SK-N-MC (cell line): ENCODE data around the gene GGT7.
A peak's percentile ranks its signal among the peaks of the same experiment; 100 is the strongest.

ENCODE experiments used
- DNase-seq: peaks from one replicate; pipeline ENCODE4 v3.0.0-alpha.2; 2011; ENCODE audit warnings: low read depth, low spot score
- H3K27ac ChIP-seq: fragments of 200-600 bp; sonication (generic); 2 replicates; pipeline ENCODE4 v1.5.1; 2016; ENCODE audit warnings: mixed run types
- H3K36me3 ChIP-seq: fragments of 200-600 bp; sonication (generic); 2 replicates; pipeline ENCODE4 v1.6.1; 2017; ENCODE audit warnings: antibody characterized with exemption, low read length, mixed read lengths; ENCODE audit not compliant: insufficient read depth
- H3K4me3 ChIP-seq: fragments of 200-600 bp; sonication (generic); 2 replicates; pipeline ENCODE4 v1.5.1; 2016
- H3K9ac ChIP-seq: fragments of 200-600 bp; sonication (generic); 2 replicates; pipeline ENCODE4 v1.8.0; 2017; ENCODE audit warnings: mixed run types, mixed read lengths; ENCODE audit not compliant: insufficient read length
- H3K9me3 ChIP-seq: fragments of 200-600 bp; sonication (generic); 2 replicates; pipeline ENCODE4 v1.6.1; 2017; ENCODE audit warnings: low read depth, mild to moderate bottlenecking, antibody characterized with exemption, low read length, moderate library complexity, mixed read lengths
- EZH2 ChIP-seq: fragments of 200-600 bp; sonication (generic); IDR thresholded peaks from one replicate; pipeline ENCODE4 v1.6.1; 2017; ENCODE audit warnings: antibody characterized with exemption
- FOXP2 ChIP-seq: optimal IDR thresholded peaks from 2 replicates; pipeline ENCODE3; 2011; ENCODE audit warnings: mild to moderate bottlenecking, moderate library complexity; ENCODE audit not compliant: insufficient read depth; ENCODE audit errors: extremely low read length, control extremely low read depth
- POLR2AphosphoS5 ChIP-seq: IDR thresholded peaks from 2 replicates; pipeline ENCODE4 v1.6.1; 2012; ENCODE audit warnings: mild to moderate bottlenecking, low read depth, low read length, borderline replicate concordance

The GGT7 gene

DNA sequence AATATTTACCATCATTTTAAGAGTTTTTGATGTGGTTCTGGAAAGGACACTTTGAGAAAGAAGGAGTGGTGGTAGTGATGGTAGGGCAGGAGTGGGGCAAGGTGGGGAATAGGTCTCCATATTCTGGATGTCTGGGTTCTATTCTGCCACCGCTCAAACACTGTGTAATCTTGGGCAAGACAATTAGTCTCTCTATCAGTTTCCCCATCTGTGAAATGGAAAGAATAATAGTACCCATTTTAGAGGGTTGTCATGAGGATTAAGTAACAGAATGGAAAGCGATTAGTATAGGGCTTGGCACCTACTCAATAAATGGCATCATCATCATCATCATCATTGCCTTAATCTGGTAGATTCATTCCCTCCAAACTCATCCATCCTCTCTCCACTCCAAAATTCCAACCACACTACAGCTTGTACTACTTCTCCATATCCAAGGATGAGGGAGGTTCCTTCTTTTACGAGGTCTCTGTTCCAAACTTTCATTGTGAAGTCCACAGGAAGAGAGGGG, 982 bp upstream of the GGT7 start:
- no peak for DNase-seq
- H3K36me3 ChIP-seq = no peaks in the 10 kb centered on the region
- TF ChIP-seq POLR2AphosphoS5 (no peak), FOXP2 (no peak), EZH2 (no peak)
- no peak overlapping the region for H3K9ac ChIP-seq
- H3K4me3 ChIP-seq = no peak overlapping the region; the same call in 1 of the 2 replicates
- H3K9me3 ChIP-seq = no peaks in the 10 kb centered on the region
- H3K27ac ChIP-seq = no peak overlapping the region

DNA sequence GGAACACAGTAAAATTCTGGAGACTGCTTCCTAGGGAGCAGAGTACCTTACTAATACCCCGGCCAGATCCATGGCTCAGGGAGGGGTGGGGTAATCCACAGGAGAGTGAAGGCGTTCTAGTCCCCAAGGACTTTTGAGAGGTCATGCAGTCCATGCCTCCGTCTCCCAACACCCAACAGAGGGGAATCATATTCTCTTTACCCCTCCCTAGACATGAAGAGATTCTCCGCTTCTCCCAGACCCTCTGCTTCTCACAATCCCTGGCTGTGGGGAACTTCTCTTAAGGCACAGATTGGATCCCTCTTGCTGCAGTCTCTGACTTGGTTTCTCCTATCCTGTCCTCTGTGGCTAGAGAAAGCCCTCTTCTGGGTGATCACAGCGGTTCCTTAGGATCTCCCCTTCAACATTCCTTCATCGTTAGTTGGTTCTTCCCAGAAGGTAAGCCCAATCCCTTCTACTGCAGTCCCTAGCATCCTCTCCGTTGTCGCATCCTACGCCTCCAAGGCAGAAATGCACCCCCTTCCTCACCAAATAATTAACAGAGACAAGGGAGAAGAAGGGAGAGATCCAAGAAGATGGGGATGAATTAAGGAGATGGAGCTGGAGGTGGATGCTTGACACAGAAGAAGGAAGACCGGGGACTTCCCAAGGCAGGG, 562 bp downstream of the GGT7 start:
- no peaks in the 10 kb centered on the region for H3K36me3 ChIP-seq
- no peak for TF ChIP-seq FOXP2
- no peak for TF ChIP-seq EZH2
- no peak for DNase-seq
- H3K9ac ChIP-seq = peak overlapping the region; percentile 76
- peak overlapping the region; percentile 94 for H3K4me3 ChIP-seq
- H3K9me3 ChIP-seq = no peaks in the 10 kb centered on the region
- no peak overlapping the region for H3K27ac ChIP-seq

DNA sequence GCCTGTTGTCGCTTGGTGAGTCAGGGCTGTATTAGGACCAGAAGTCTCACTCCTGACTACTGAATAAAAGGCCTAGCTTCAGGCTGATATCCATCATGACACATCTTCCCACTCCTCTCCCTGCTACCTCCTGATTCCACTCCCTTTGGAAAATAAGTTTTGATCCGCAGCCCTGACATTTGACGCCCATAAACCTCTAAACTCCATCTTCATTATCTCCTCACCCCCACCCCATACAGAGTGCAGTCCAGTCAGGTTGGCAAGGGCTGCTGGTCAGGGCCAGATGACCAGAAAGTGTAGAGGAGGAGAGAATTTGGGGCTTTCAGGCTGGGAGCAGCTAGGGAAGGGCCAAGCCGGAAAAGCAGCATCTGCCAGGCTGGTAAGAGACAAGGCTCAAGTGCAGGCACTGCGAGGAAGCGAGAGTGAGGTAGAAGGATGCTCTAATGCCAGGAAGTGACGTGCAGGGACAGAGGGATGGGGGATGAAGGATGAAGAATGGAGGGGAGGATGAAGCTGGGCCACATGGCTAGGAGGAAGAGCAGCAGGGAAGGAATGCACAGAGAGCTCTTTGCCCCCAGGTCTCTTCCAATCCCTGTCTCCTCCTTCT, 1.2 kb downstream of the GGT7 start:
- Histone ChIP-seq H3K9ac (peak overlapping the region; percentile 76), H3K36me3 (no peaks in the 10 kb centered on the region), H3K9me3 (no peaks in the 10 kb centered on the region), H3K4me3 (peak overlapping the region; percentile 94), H3K27ac (no peak overlapping the region)
- DNase-seq = no peak
- no peak for TF ChIP-seq FOXP2
- no peak for TF ChIP-seq EZH2
- no peak for TF ChIP-seq POLR2AphosphoS5

DNA sequence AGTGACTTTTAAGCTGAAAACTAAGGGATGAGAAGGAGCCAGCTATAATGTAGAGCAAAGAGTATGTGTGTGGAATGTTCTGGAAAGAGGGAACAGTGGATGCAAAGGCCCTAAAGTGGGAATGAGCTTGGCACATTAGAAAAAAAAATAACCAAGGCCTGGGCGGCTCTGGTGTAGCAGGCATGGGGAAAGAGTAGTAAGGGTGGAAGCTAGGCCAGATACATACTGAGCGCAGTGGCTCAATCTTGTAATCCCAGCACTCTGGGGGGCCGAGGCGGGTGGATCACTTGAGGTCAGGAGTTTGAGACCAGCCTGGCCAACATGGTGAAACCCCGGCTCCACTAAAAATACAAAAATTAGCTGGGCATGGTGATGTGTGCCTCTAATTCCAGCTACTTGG, 8.4 kb downstream of the GGT7 start:
- no peak overlapping the region for H3K27ac ChIP-seq
- no peak overlapping the region for H3K4me3 ChIP-seq
- no peak overlapping the region for H3K9ac ChIP-seq
- no peak for DNase-seq
- no peaks in the 10 kb centered on the region for H3K36me3 ChIP-seq
- no peak for TF ChIP-seq FOXP2
- no peak for TF ChIP-seq POLR2AphosphoS5
- TF ChIP-seq EZH2 = no peak
- no peaks in the 10 kb centered on the region for H3K9me3 ChIP-seq

DNA sequence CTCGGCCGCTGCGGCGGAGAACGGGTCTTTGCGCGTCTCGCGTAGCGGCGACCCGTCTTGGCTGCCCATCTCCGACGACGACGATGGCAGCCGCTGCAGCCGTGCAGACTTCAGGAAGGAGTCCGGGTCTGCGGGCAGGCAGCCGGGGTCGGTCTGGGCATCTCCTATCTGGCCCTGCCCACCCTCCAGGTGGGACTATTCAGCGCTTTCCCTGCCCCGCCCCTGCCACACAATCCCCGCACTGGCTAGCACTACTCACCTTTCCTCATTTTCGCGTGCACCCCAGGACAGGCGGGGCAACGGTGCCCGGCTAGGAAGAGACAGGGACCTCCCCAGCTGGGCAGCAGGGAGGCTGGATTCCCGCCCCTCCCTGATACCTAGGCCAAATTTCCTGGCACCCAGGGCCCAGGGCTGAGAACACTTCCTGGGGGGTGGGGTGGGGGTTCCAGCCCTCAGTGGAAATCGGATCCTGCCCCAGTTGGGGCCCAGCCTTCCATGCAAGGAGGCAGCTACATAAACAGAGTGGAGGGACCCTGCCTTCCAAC, 9.2 kb downstream of the GGT7 start:
- TF ChIP-seq POLR2AphosphoS5 = no peak
- no peak for TF ChIP-seq EZH2
- TF ChIP-seq FOXP2 = no peak
- DNase-seq = no peak
- Histone ChIP-seq H3K27ac (no peak overlapping the region), H3K36me3 (no peaks in the 10 kb centered on the region), H3K4me3 (no peak overlapping the region), H3K9me3 (no peaks in the 10 kb centered on the region), H3K9ac (no peak overlapping the region)

DNA sequence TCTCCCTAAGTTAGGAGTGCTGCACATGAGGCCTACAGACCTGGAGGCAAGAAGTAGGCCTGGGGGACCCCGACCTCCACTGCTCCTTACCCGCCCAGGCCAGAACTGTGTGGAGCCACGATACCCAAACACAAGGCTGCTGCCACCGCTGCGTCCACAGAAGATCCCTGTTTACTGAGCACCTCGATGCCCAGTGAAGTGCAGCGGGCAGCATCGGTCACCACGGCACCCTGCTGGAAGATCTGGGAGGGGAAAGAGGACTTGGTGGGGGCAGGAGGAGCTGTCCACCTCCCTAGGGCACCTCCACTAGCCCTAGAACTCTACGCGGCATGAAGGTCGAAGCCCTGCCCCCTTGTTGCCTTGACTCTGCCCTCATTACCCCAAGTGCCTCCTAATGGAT, 9.9 kb downstream of the GGT7 start:
- Histone ChIP-seq H3K9me3 (no peaks in the 10 kb centered on the region), H3K9ac (no peak overlapping the region), H3K27ac (no peak overlapping the region), H3K4me3 (no peak overlapping the region), H3K36me3 (no peaks in the 10 kb centered on the region)
- DNase-seq = no peak
- TF ChIP-seq FOXP2 (no peak), POLR2AphosphoS5 (no peak), EZH2 (no peak)

DNA sequence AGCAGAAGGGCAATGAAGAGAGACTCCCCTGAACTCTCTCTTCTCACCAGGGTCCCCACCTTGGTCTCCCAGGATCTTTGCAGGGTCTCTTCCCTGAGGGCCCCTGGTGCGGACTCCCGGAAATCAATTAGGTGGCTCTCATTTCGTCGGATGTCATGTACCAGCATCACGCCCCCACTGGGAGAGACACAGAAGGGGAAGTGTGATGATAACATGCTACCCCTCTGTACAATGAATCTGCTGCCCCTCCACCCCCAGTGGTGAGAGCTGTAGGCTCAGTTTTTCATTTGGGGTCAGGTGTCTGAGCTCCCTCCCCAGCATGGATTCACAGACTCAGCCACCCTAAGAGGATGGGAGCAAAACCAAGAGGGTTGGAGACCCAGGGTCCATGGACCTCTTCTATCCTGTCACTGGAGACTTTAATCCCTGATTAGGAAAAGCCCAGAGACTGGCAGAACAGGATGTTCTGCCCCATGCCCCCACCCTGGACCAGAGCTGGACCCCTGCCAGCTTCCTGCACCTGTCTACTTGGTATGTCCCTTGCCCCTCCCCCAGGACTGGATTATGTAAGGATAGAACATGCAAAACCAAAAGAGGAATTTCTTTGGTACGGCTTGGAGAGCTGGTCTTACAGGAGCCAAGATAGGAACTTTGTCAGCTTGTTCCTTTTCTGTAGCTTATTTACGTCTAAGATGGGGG, 11.1 kb downstream of the GGT7 start:
- Histone ChIP-seq H3K9ac (no peak overlapping the region), H3K36me3 (no peaks in the 10 kb centered on the region), H3K27ac (no peak overlapping the region), H3K4me3 (no peak overlapping the region), H3K9me3 (no peaks in the 10 kb centered on the region)
- no peak for DNase-seq
- TF ChIP-seq EZH2 = no peak
- TF ChIP-seq POLR2AphosphoS5 = no peak
- no peak for TF ChIP-seq FOXP2

DNA sequence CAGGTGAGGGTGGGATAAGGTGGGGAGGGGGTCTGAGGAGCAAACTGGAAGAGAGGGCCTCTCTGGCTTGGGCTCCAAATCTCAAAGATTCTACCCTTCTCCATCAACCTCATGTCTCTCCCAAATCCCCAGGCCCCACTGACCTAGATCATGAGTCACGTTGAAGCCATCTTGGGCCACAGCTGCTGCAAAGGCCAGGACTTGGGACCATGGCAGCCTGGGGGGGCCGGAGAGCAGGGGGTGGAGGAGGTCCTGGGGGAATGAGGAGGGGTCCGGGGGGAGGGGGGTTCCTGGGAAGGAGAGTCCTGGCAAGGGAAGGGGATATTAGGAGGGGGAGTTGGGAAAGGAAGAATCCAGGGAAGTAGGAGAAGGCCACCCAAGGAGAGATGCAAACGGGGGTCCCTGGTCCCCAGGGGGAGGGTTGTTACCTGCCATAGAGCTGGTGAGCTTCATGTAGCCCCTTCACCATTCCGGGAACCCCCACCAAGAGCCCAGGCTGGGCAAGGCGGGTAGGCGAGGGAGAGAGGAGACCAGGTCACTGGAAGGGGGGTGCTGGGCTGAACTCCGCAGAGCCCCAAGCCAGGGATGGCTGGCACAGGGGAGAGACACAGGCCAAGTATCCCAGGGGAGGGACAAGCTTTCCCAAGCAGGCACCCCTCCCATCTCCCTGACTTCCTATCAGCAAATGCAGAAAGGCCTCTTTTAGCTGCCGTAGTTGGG, 12.7 kb downstream of the GGT7 start:
- no peaks in the 10 kb centered on the region for H3K9me3 ChIP-seq
- H3K4me3 ChIP-seq = no peak overlapping the region
- TF ChIP-seq FOXP2 (no peak), EZH2 (no peak), POLR2AphosphoS5 (no peak)
- no peak overlapping the region for H3K9ac ChIP-seq
- no peaks in the 10 kb centered on the region for H3K36me3 ChIP-seq
- no peak overlapping the region for H3K27ac ChIP-seq
- no peak for DNase-seq
